Transverse colon (tissue), 4 donors: ENCODE results near the gene EBF3.

Experiments
- CTCF ChIP-seq, 5 experiments: fragments of 200-600 bp in 3 of 5; fragments of 450-650 bp in 2 of 5; sonication (generic) in 3 of 5; IDR thresholded peaks; 1 replicate in 2 of 5; 2 replicates in 3 of 5; pipeline ENCODE4 v1.5.1; 2016 to 2017; ENCODE audit warnings: antibody characterized with exemption in 5 of 5, inconsistent platforms in 3 of 5, mild to moderate bottlenecking in 2 of 5, moderate library complexity in 1 of 5
- POLR2AphosphoS5 ChIP-seq, 3 donors: sonication (generic); formaldehyde crosslinking; IDR thresholded peaks; one replicate each; pipeline ENCODE4 v1.6.1; 2016; ENCODE audit warnings: antibody characterized with exemption in 3 of 3

DNA sequence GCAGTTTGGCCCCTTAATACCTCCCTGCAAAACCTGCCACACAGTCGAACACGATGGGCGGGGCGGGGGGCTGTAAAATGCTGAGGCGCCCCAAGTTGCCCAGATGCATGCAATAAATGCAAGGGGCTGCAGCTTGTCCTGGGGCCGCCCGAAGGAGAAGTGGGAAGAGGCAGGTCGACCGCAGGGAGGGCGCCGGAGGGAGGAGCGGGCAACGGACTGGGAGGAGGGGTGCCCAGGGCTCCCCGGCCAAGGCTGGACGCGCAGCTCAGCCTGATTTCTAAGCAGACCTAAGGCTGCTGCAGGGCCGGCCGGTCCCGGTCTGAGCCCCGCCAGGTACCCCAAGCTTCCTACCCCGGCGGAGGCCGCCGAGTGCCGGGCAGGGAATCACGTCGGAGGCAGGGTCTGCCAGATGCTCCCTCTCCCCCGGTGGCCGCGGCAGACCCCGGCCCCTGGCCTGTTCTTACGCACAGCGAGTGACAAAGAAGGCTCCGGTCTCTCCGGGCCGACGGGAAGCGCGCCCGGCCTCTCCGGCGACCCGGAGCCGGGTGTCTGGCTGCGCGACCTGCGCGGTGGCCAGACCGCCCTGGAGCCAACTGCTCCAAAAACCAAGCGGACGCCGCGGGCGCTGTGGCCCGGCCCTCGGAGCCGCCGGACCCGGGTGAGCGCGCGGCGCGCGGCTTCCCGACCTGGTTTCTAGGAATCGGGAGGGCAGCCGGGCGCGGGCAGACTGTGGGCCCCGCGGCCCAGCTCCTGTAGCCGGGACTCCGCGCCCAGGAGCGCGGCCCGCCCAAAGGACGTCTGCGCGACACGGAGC is 744 bp upstream of the EBF3 start:
- no peak for TF ChIP-seq CTCF (IDR thresholded peaks at IDR 0.05)
- no peak for TF ChIP-seq POLR2AphosphoS5 (IDR thresholded peaks at IDR 0.05)
